Endodermal cell (in vitro differentiated cells): ENCODE results near the gene SYNDIG1. TPM values are rescaled to one million over a fixed set of nuclear protein-coding genes. Genes with fewer than 3 reads are reported as not detected.

ENCODE experiments used
- DNase-seq: peaks from one replicate; pipeline ENCODE4 v3.0.0-alpha.2; 2017
- H3K27ac ChIP-seq: 2 replicates; pipeline ENCODE4 v1.5.1; 2013; ENCODE audit warnings: mild to moderate bottlenecking, low read depth, low read length, moderate library complexity
- H3K27me3 ChIP-seq: 2 replicates; pipeline ENCODE4 v1.6.1; 2013; ENCODE audit warnings: mild to moderate bottlenecking, low read length, moderate library complexity; ENCODE audit not compliant: insufficient read depth, control insufficient read depth, poor library complexity, severe bottlenecking
- H3K36me3 ChIP-seq: 2 replicates; pipeline ENCODE4 v1.7.0; 2013; ENCODE audit warnings: mild to moderate bottlenecking, low read length, moderate library complexity; ENCODE audit not compliant: control insufficient read depth, insufficient read depth
- H3K4me1 ChIP-seq: one replicate; pipeline ENCODE4 v1.7.0; 2013; ENCODE audit warnings: low read length; ENCODE audit not compliant: control insufficient read depth, insufficient read depth
- H3K4me3 ChIP-seq: 2 replicates; pipeline ENCODE4 v1.5.1; 2013; ENCODE audit warnings: mild to moderate bottlenecking, low read length, moderate library complexity
- H3K9ac ChIP-seq: 2 replicates; pipeline ENCODE4 v1.6.1; 2013; ENCODE audit warnings: mild to moderate bottlenecking, low read length, moderate library complexity; ENCODE audit not compliant: poor library complexity, severe bottlenecking; ENCODE audit errors: extremely low read depth
- H3K9me3 ChIP-seq: 2 replicates; pipeline ENCODE4 v1.6.1; 2013; ENCODE audit warnings: mild to moderate bottlenecking, low read length, moderate library complexity; ENCODE audit not compliant: control insufficient read depth
- H3K27ac Mint-ChIP-seq: 2 replicates; pipeline ENCODE4 v1.8.0; 2020; ENCODE audit warnings: mixed read lengths
- H3K27me3 Mint-ChIP-seq: 2 replicates; pipeline ENCODE4 v1.8.0; 2021; ENCODE audit warnings: mild to moderate bottlenecking, mixed read lengths; ENCODE audit not compliant: insufficient read depth
- H3K36me3 Mint-ChIP-seq: 2 replicates; pipeline ENCODE4 v1.8.0; 2020; ENCODE audit warnings: low read depth, mixed read lengths
- H3K4me1 Mint-ChIP-seq: 2 replicates; pipeline ENCODE4 v1.8.0; 2020; ENCODE audit warnings: mixed read lengths
- H3K4me3 Mint-ChIP-seq: 2 replicates; pipeline ENCODE4 v1.8.0; 2020; ENCODE audit warnings: mild to moderate bottlenecking, moderate library complexity, mixed read lengths
- H3K9me3 Mint-ChIP-seq: 2 replicates; pipeline ENCODE4 v1.8.0; 2020; ENCODE audit warnings: mild to moderate bottlenecking, mixed read lengths
- CTCF ChIP-seq: fragments of 200-600 bp; sonication (generic); conservative IDR thresholded peaks from 2 replicates; pipeline ENCODE4 v1.5.0; 2021; ENCODE audit warnings: antibody characterized with exemption, mild to moderate bottlenecking
- WGBS, 2 experiments: methylation state at CpG; one replicate each; pipeline versions ENCODE4 v1.1.5 to v1.1.7; 2013; ENCODE audit warnings: missing lambda C conversion rate in 2 of 2, mixed read lengths in 1 of 2; ENCODE audit not compliant: insufficient coverage in 1 of 2, insufficient read length in 1 of 2; 5-methylcytosine and 5-hydroxymethylcytosine counted together
- total RNA-seq, 2 donors: library from RNA; stranded (reverse); fragmentation: NEBNext Ultra II Directional in 1 of 2; extraction: Animal tissue kit (Norgen Biotek cat#: 25700) in 1 of 2; gene quantifications; 2 replicates in 1 of 2; 3 replicates in 1 of 2; pipeline ENCODE4 v1.2.1, GENCODE V29; 2021

SYNDIG1 gene
- total RNA-seq, 2 donors from 2014 or later = 5.5 to 6.8 TPM

GRCh38 chr20:24660651-24661050 is 191.2 kb downstream of the SYNDIG1 start:
- no peak for TF ChIP-seq CTCF
- no peak overlapping the region for H3K27ac ChIP-seq

GRCh38 chr20:24661255-24661654 is 191.8 kb downstream of the SYNDIG1 start:
- peaks cover 15% of the 10 kb centered on the region for H3K27me3 Mint-ChIP-seq
- no peak for TF ChIP-seq CTCF
- 80 to 88% methylated on average over 1 of the region's 1 CpG for WGBS, 2 experiments

More at GRCh38 chr20:24660651-24661050, 191.2 kb downstream of the SYNDIG1 start:
- no peaks in the 10 kb centered on the region for H3K4me1 Mint-ChIP-seq
- no peak for DNase-seq
- H3K27ac Mint-ChIP-seq = no peak overlapping the region
- no peaks in the 10 kb centered on the region for H3K36me3 ChIP-seq
- peaks cover 15% of the 10 kb centered on the region for H3K27me3 Mint-ChIP-seq
- H3K4me3 ChIP-seq = no peak overlapping the region
- H3K9ac ChIP-seq = no peak overlapping the region
- WGBS, 2 experiments = 90 to 92% methylated on average over 8 of the region's 8 CpGs
- H3K4me3 Mint-ChIP-seq = no peak overlapping the region
- H3K4me1 ChIP-seq = no peaks in the 10 kb centered on the region
- no peaks in the 10 kb centered on the region for H3K9me3 ChIP-seq
- no peaks in the 10 kb centered on the region for H3K27me3 ChIP-seq
- peaks cover 2% of the 10 kb centered on the region for H3K9me3 Mint-ChIP-seq
- H3K36me3 Mint-ChIP-seq = no peaks in the 10 kb centered on the region

GRCh38 chr20:24662322-24662721 is 192.9 kb downstream of the SYNDIG1 start:
- DNase-seq = no peak
- no peaks in the 10 kb centered on the region for H3K27me3 ChIP-seq
- WGBS, 2 experiments = 93 to 95% methylated on average over 7 to 8 of the region's 8 CpGs
- Mint-ChIP-seq H3K27ac (no peak overlapping the region), H3K4me1 (no peaks in the 10 kb centered on the region), H3K36me3 (no peaks in the 10 kb centered on the region), H3K4me3 (no peak overlapping the region), H3K9me3 (peaks cover 2% of the 10 kb centered on the region), H3K27me3 (peaks cover 15% of the 10 kb centered on the region)
- no peaks in the 10 kb centered on the region for H3K9me3 ChIP-seq
- no peak overlapping the region for H3K4me3 ChIP-seq
- no peak overlapping the region for H3K27ac ChIP-seq
- no peaks in the 10 kb centered on the region for H3K36me3 ChIP-seq
- H3K9ac ChIP-seq = no peak overlapping the region
- no peak for TF ChIP-seq CTCF
- no peaks in the 10 kb centered on the region for H3K4me1 ChIP-seq

More at GRCh38 chr20:24661255-24661654, 191.8 kb downstream of the SYNDIG1 start:
- no peaks in the 10 kb centered on the region for H3K4me1 Mint-ChIP-seq
- no peak overlapping the region for H3K4me3 ChIP-seq
- no peak overlapping the region for H3K4me3 Mint-ChIP-seq
- no peaks in the 10 kb centered on the region for H3K36me3 Mint-ChIP-seq
- H3K36me3 ChIP-seq = no peaks in the 10 kb centered on the region
- no peaks in the 10 kb centered on the region for H3K9me3 ChIP-seq
- peaks cover 2% of the 10 kb centered on the region for H3K9me3 Mint-ChIP-seq
- DNase-seq = no peak
- H3K27ac Mint-ChIP-seq = no peak overlapping the region
- no peak overlapping the region for H3K9ac ChIP-seq
- no peaks in the 10 kb centered on the region for H3K27me3 ChIP-seq
- no peak overlapping the region for H3K27ac ChIP-seq
- no peaks in the 10 kb centered on the region for H3K4me1 ChIP-seq
